Neural cell (in vitro differentiated cells): ENCODE results near the gene ABCC3. TPM values are rescaled to one million over a fixed set of nuclear protein-coding genes. Genes with fewer than 3 reads are reported as not detected.

ENCODE experiments used
- H2AFZ ChIP-seq: fragments of 200-600, 300-800 bp; sonication (generic), shearing (Covaris generic); 2 replicates; pipeline ENCODE4 v1.6.0; 2014; ENCODE audit warnings: low read depth, mild to moderate bottlenecking, antibody characterized with exemption, low read length, moderate library complexity
- H3F3A ChIP-seq: fragments of 200-600 bp; shearing (Covaris generic); 2 replicates; pipeline ENCODE4 v1.6.1; 2016; ENCODE audit warnings: mild to moderate bottlenecking, moderate library complexity, mixed read lengths, antibody characterized with exemption, low read length; ENCODE audit not compliant: insufficient read depth, poor library complexity, severe bottlenecking
- H3K27ac ChIP-seq: fragments of 200-600, 300-800 bp; sonication (generic), shearing (Covaris generic); 2 replicates; pipeline ENCODE4 v1.5.1; 2014; ENCODE audit warnings: mild to moderate bottlenecking, low read length, moderate library complexity
- H3K27me3 ChIP-seq: fragments of 300-800, 200-600 bp; sonication (generic), shearing (Covaris generic); 2 replicates; pipeline ENCODE4 v1.6.0; 2014; ENCODE audit warnings: mild to moderate bottlenecking, low read depth, low read length, moderate library complexity; ENCODE audit not compliant: insufficient read depth
- H3K36me3 ChIP-seq: fragments of 300-800, 200-600 bp; sonication (generic), shearing (Covaris generic); 2 replicates; pipeline ENCODE4 v1.5.1; 2014; ENCODE audit warnings: mild to moderate bottlenecking, antibody characterized with exemption, low read length, moderate library complexity; ENCODE audit not compliant: insufficient read depth
- H3K4me2 ChIP-seq: fragments of 300-800, 200-600 bp; sonication (generic), shearing (Covaris generic); 2 replicates; pipeline ENCODE4 v1.6.0; 2014; ENCODE audit warnings: mild to moderate bottlenecking, low read length
- H3K4me3 ChIP-seq: fragments of 300-800, 200-600 bp; sonication (generic), shearing (Covaris generic); 2 replicates; pipeline ENCODE4 v1.5.1; 2014; ENCODE audit warnings: mild to moderate bottlenecking, low read length, moderate library complexity
- H3K79me2 ChIP-seq: fragments of 200-600 bp; shearing (Covaris generic); replicated peaks from 2 replicates; pipeline ENCODE4 v1.6.0; 2014; ENCODE audit warnings: mild to moderate bottlenecking, low read length, moderate library complexity; ENCODE audit not compliant: insufficient read depth
- H3K9ac ChIP-seq: fragments of 300-800, 200-600 bp; sonication (generic), shearing (Covaris generic); 2 replicates; pipeline ENCODE4 v1.6.1; 2016; ENCODE audit warnings: mild to moderate bottlenecking, low read length, mixed read lengths
- H3K9me2 ChIP-seq: fragments of 200-600 bp; shearing (Covaris generic); 2 replicates; pipeline ENCODE4 v1.6.1; 2016; ENCODE audit warnings: mild to moderate bottlenecking, low read length, mixed read lengths; ENCODE audit not compliant: insufficient read depth
- H3K9me3 ChIP-seq: fragments of 200-600, 300-800 bp; sonication (generic), shearing (Covaris generic); 2 replicates; pipeline ENCODE4 v1.6.1; 2016; ENCODE audit warnings: mild to moderate bottlenecking, mixed run types, low read length, moderate library complexity, mixed read lengths
- H4K20me1 ChIP-seq: fragments of 200-600 bp; shearing (Covaris generic); 2 replicates; pipeline ENCODE4 v1.6.1; 2016; ENCODE audit warnings: mild to moderate bottlenecking, mixed run types; ENCODE audit not compliant: insufficient read depth
- CTCF ChIP-seq: fragments of 450-650 bp; IDR thresholded peaks from 2 replicates; pipeline ENCODE4 v1.5.1; 2014; ENCODE audit warnings: antibody characterized with exemption, mild to moderate bottlenecking, moderate library complexity; ENCODE audit not compliant: poor library complexity, severe bottlenecking
- EP300 ChIP-seq: fragments of 450-650 bp; conservative IDR thresholded peaks from 2 replicates; pipeline ENCODE4 v1.6.1; 2014; ENCODE audit warnings: antibody characterized with exemption, mild to moderate bottlenecking, moderate library complexity; ENCODE audit not compliant: poor library complexity, severe bottlenecking
- EZH2 ChIP-seq: fragments of 200-600, 300-800 bp; shearing (Covaris generic), sonication (generic); IDR thresholded peaks from 2 replicates; pipeline ENCODE4 v1.6.1; 2014; ENCODE audit warnings: antibody characterized with exemption, low read length, borderline replicate concordance, mild to moderate bottlenecking; ENCODE audit not compliant: insufficient read depth, poor library complexity, severe bottlenecking
- MXI1 ChIP-seq: fragments of 450-650 bp; conservative IDR thresholded peaks from 2 replicates; pipeline ENCODE4 v1.6.1; 2014; ENCODE audit warnings: antibody characterized with exemption, mild to moderate bottlenecking; ENCODE audit not compliant: poor library complexity, severe bottlenecking
- POLR2AphosphoS5 ChIP-seq: IDR thresholded peaks from 2 replicates; pipeline ENCODE4 v1.6.1; 2012
- RAD21 ChIP-seq: fragments of 450-650 bp; conservative IDR thresholded peaks from 2 replicates; pipeline ENCODE4 v1.6.1; 2014; ENCODE audit warnings: antibody characterized with exemption, mild to moderate bottlenecking, moderate library complexity
- REST ChIP-seq: IDR thresholded peaks from 2 replicates; pipeline ENCODE4 v1.6.1; 2012; ENCODE audit warnings: borderline replicate concordance
- SMC3 ChIP-seq: fragments of 450-650 bp; conservative IDR thresholded peaks from 2 replicates; pipeline ENCODE4 v1.6.1; 2014; ENCODE audit warnings: antibody characterized with exemption, mild to moderate bottlenecking, moderate library complexity; ENCODE audit not compliant: poor library complexity
- TAF1 ChIP-seq: IDR thresholded peaks from 2 replicates; pipeline ENCODE4 v1.6.1; 2012; ENCODE audit warnings: low read depth
- polyA plus RNA-seq: library from polyadenylated mRNA; depleted of rRNA; stranded (reverse); fragments of >200 nt; gene quantifications from 2 replicates; pipeline ENCODE4 v1.2.3, GENCODE V29; 2014

The ABCC3 gene
- polyA plus RNA-seq, 1 donor from 2014 or later: not detected

- Histone ChIP-seq H3K9ac (no peak overlapping the region), H3F3A (no peaks in the 10 kb centered on the region), H3K27ac (no peak overlapping the region), H3K79me2 (no peaks in the 10 kb centered on the region), H3K9me2 (no peaks in the 10 kb centered on the region), H3K27me3 (no peaks in the 10 kb centered on the region), H2AFZ (no peak overlapping the region), H3K9me3 (no peaks in the 10 kb centered on the region), H3K4me3 (no peak overlapping the region), H3K36me3 (no peaks in the 10 kb centered on the region), H3K4me2 (no peak overlapping the region), H4K20me1 (no peaks in the 10 kb centered on the region)
- TF ChIP-seq MXI1: no peak
- no peak for TF ChIP-seq EZH2
- no peak for TF ChIP-seq CTCF
- TF ChIP-seq TAF1: no peak
- no peak for TF ChIP-seq SMC3
- TF ChIP-seq RAD21: no peak
- TF ChIP-seq POLR2AphosphoS5: no peak
- no peak for TF ChIP-seq EP300
- TF ChIP-seq REST: no peak
Observed at GRCh38 chr17:50656509-50656908, 21.8 kb downstream of the ABCC3 start.

- no peaks in the 10 kb centered on the region for H3K36me3 ChIP-seq
- H3F3A ChIP-seq: no peaks in the 10 kb centered on the region
- H3K4me3 ChIP-seq: no peak overlapping the region
- H3K27ac ChIP-seq: no peak overlapping the region
- no peaks in the 10 kb centered on the region for H3K9me2 ChIP-seq
- no peak for TF ChIP-seq MXI1
- TF ChIP-seq REST: no peak
- no peak for TF ChIP-seq POLR2AphosphoS5
- TF ChIP-seq RAD21: no peak
- no peak for TF ChIP-seq EP300
- TF ChIP-seq CTCF: no peak
- TF ChIP-seq EZH2: no peak
- no peak for TF ChIP-seq TAF1
- TF ChIP-seq SMC3: no peak
- no peaks in the 10 kb centered on the region for H3K9me3 ChIP-seq
- no peaks in the 10 kb centered on the region for H3K27me3 ChIP-seq
- no peak overlapping the region for H2AFZ ChIP-seq
- H3K79me2 ChIP-seq: no peaks in the 10 kb centered on the region
- H4K20me1 ChIP-seq: no peaks in the 10 kb centered on the region
- H3K4me2 ChIP-seq: no peak overlapping the region
- H3K9ac ChIP-seq: no peak overlapping the region
Observed at GRCh38 chr17:50657054-50657453, 22.4 kb downstream of the ABCC3 start.
